MM.1S (cell line): ENCODE data around the gene ALS2.
"Not testable (repeated sequence)": the region's sequence is repeated elsewhere in the genome, so short reads cannot be mapped to it uniquely, and the experiment has no call there.

Experiments used
- DNase-seq: peaks from one replicate; pipeline ENCODE4 v3.0.0-alpha.2; 2015
- H2AFZ ChIP-seq: fragments of 300-600 bp; sonication (generic); 2 replicates; pipeline ENCODE4 v1.6.0; 2016; ENCODE audit warnings: antibody characterized with exemption, low read length
- H3F3A ChIP-seq: fragments of 300-600 bp; sonication (generic); 2 replicates; pipeline ENCODE4 v1.6.1; 2016; ENCODE audit warnings: mild to moderate bottlenecking, antibody characterized with exemption, low read length, moderate library complexity, mixed read lengths; ENCODE audit not compliant: insufficient read depth
- H3K27ac ChIP-seq: fragments of 300-600 bp; sonication (generic); 2 replicates; pipeline ENCODE4 v1.5.1; 2016; ENCODE audit warnings: mild to moderate bottlenecking, low read length
- H3K27me3 ChIP-seq: fragments of 300-600 bp; sonication (generic); replicated peaks from 2 replicates; pipeline ENCODE4 v1.6.0; 2016; ENCODE audit warnings: low read length; ENCODE audit not compliant: insufficient read depth
- H3K36me3 ChIP-seq: fragments of 300-600 bp; sonication (generic); replicated peaks from 2 replicates; pipeline ENCODE4 v1.6.1; 2016; ENCODE audit warnings: mild to moderate bottlenecking, low read length, mixed read lengths; ENCODE audit not compliant: insufficient read depth
- H3K4me1 ChIP-seq: fragments of 300-600 bp; sonication (generic); 2 replicates; pipeline ENCODE4 v1.6.1; 2016; ENCODE audit warnings: low read length, mixed read lengths
- H3K4me2 ChIP-seq: fragments of 300-600 bp; sonication (generic); 2 replicates; pipeline ENCODE4 v1.6.0; 2016; ENCODE audit warnings: low read depth, low read length
- H3K4me3 ChIP-seq: fragments of 300-600 bp; sonication (generic); 2 replicates; pipeline ENCODE4 v1.5.1; 2016; ENCODE audit warnings: low read length, mixed read lengths
- H3K79me2 ChIP-seq: fragments of 300-600 bp; sonication (generic); 2 replicates; pipeline ENCODE4 v1.6.1; 2016; ENCODE audit warnings: mixed run types, low read length, mixed read lengths
- H3K9ac ChIP-seq: fragments of 300-600 bp; sonication (generic); 2 replicates; pipeline ENCODE4 v1.6.1; 2016; ENCODE audit warnings: low read length, mixed read lengths
- H3K9me2 ChIP-seq: fragments of 300-600 bp; sonication (generic); replicated peaks from 2 replicates; pipeline ENCODE4 v1.6.1; 2016; ENCODE audit warnings: mild to moderate bottlenecking, low read length, mixed read lengths; ENCODE audit not compliant: insufficient read depth
- H3K9me3 ChIP-seq: fragments of 300-600 bp; sonication (generic); replicated peaks from 2 replicates; pipeline ENCODE4 v1.6.1; 2016; ENCODE audit warnings: mild to moderate bottlenecking, low read length, mixed read lengths; ENCODE audit not compliant: insufficient read depth
- H4K20me1 ChIP-seq: fragments of 300-600 bp; sonication (generic); 2 replicates; pipeline ENCODE4 v1.6.1; 2016; ENCODE audit warnings: mild to moderate bottlenecking, low read length, moderate library complexity, mixed read lengths; ENCODE audit not compliant: insufficient read depth
- CTCF ChIP-seq: fragments of 300-600 bp; sonication (generic); IDR thresholded peaks from 2 replicates; pipeline ENCODE4 v1.5.1; 2016; ENCODE audit warnings: antibody characterized with exemption, low read length, mixed read lengths
- EZH2 ChIP-seq: fragments of 300-600 bp; sonication (generic); optimal IDR thresholded peaks from 2 replicates; pipeline ENCODE3; 2017; ENCODE audit warnings: low read depth, mild to moderate bottlenecking, antibody characterized with exemption, low read length, mixed read lengths
- EZH2phosphoT487 ChIP-seq: fragments of 300-600 bp; sonication (generic); IDR thresholded peaks from 2 replicates; pipeline ENCODE4 v1.6.1; 2018; ENCODE audit warnings: antibody characterized with exemption, low read length

The ALS2 gene

GRCh38 chr2:201673546-201673945 lies 107.2 kb downstream of the ALS2 start:
- H3F3A ChIP-seq, result no peaks in the 10 kb centered on the region
- no peaks in the 10 kb centered on the region for H3K9me2 ChIP-seq
- H3K27me3 ChIP-seq, result no peaks in the 10 kb centered on the region
- no peaks in the 10 kb centered on the region for H3K4me1 ChIP-seq
- H3K36me3 ChIP-seq, result no peaks in the 10 kb centered on the region
- no peaks in the 10 kb centered on the region for H3K79me2 ChIP-seq
- no peak overlapping the region for H2AFZ ChIP-seq
- no peak overlapping the region for H3K4me2 ChIP-seq
- H3K9me3 ChIP-seq, result no peaks in the 10 kb centered on the region
- H3K27ac ChIP-seq, result no peak overlapping the region
- TF ChIP-seq EZH2, result no peak
- no peak for TF ChIP-seq CTCF
- no peak for DNase-seq
- H3K9ac ChIP-seq, result no peak overlapping the region
- no peak overlapping the region for H3K4me3 ChIP-seq
- H4K20me1 ChIP-seq, result no peaks in the 10 kb centered on the region

GRCh38 chr2:201671205-201671604 lies 109.5 kb downstream of the ALS2 start:
- not testable (repeated sequence) for H3K9ac ChIP-seq, H4K20me1 ChIP-seq, H3K36me3 ChIP-seq, H3F3A ChIP-seq, DNase-seq, H3K9me2 ChIP-seq, H3K4me1 ChIP-seq, H2AFZ ChIP-seq, H3K79me2 ChIP-seq, H3K9me3 ChIP-seq, H3K27me3 ChIP-seq, H3K4me3 ChIP-seq, H3K4me2 ChIP-seq, H3K27ac ChIP-seq

GRCh38 chr2:201669865-201670264 lies 110.9 kb downstream of the ALS2 start:
- no peaks in the 10 kb centered on the region for H3K27me3 ChIP-seq
- H3K9me2 ChIP-seq, result no peaks in the 10 kb centered on the region
- no peaks in the 10 kb centered on the region for H3F3A ChIP-seq
- H3K27ac ChIP-seq, result no peak overlapping the region
- no peaks in the 10 kb centered on the region for H3K9me3 ChIP-seq
- H2AFZ ChIP-seq, result no peak overlapping the region
- no peak overlapping the region for H3K4me2 ChIP-seq
- H3K9ac ChIP-seq, result no peak overlapping the region
- no peaks in the 10 kb centered on the region for H3K36me3 ChIP-seq
- no peak for TF ChIP-seq EZH2phosphoT487
- no peak for TF ChIP-seq EZH2
- TF ChIP-seq CTCF, result no peak
- no peak overlapping the region for H3K4me3 ChIP-seq
- H4K20me1 ChIP-seq, result no peaks in the 10 kb centered on the region
- H3K4me1 ChIP-seq, result no peaks in the 10 kb centered on the region
- DNase-seq, result no peak
- H3K79me2 ChIP-seq, result no peaks in the 10 kb centered on the region

- no peaks in the 10 kb centered on the region for H3F3A ChIP-seq
- H3K36me3 ChIP-seq, result no peaks in the 10 kb centered on the region
- DNase-seq, result no peak
- H3K9me3 ChIP-seq, result no peaks in the 10 kb centered on the region
- no peak for TF ChIP-seq EZH2
- TF ChIP-seq EZH2phosphoT487, result no peak
- no peak for TF ChIP-seq CTCF
- H3K9me2 ChIP-seq, result no peaks in the 10 kb centered on the region
- H3K79me2 ChIP-seq, result no peaks in the 10 kb centered on the region
- no peak overlapping the region for H3K9ac ChIP-seq
- H3K4me3 ChIP-seq, result no peak overlapping the region
- no peaks in the 10 kb centered on the region for H3K27me3 ChIP-seq
- no peaks in the 10 kb centered on the region for H4K20me1 ChIP-seq
- H3K4me1 ChIP-seq, result no peaks in the 10 kb centered on the region
- H3K27ac ChIP-seq, result no peak overlapping the region
- no peak overlapping the region for H2AFZ ChIP-seq
- no peak overlapping the region for H3K4me2 ChIP-seq
Observed at GRCh38 chr2:201668402-201668910, 112.3 kb downstream of the ALS2 start.
